ENCODE measurements around the gene ITPRIP. TPM values are rescaled to one million over a fixed set of nuclear protein-coding genes. Genes with fewer than 3 reads are reported as not detected.

Gene ITPRIP
- total and polyA plus RNA-seq, 2 donors (not counting 1 experiment from before 2014, with no cell fraction given), result 6.8 to 18.8 TPM

DNA sequence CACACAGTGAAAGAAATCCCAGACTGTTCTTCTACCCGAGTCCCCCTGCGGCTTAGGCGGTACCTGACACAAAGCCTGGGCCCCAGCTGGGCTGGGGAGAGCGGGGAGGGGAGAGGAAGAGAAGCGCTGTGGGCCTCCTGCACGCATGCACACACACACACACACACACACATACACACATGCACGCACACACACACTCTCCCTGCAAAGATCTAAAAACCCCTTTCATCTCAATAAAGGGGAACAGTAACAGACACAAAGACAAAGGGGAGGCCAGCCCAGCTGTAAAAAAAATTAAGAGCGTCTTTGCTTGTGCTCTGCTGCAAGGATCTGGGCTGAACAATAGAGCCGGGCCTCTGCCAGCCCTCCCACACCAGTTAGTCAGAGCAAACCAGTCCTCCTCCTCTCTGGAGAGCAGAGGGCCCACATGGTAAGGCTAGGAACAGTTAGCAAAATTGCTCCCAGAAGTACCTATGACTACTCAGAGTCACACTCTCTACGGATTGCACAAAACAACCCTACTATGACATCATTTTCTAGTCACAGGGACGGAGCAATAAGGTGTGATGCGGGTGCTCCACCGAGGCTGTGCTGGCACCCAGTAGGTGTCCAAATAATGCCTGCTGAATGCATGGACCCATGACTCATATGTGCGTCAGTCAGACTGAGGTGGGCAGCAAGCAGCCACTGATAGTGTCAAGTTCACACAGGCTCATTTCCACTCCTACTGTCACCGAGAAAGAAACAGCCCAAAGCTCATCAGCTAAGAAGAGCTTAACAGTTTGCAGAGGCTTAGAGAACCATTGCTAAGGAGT lies 9.2 kb downstream of the ITPRIP start:
- peak; percentile 94 to 97 for DNase-seq (ENCODE audit: low read depth in 2 of 2)
- Histone ChIP-seq H2AFZ (ENCODE audit: low read length) (no peak overlapping the region), H3K4me1 (ENCODE audit: control insufficient read depth, extremely low read depth, insufficient read depth, low read length) (peaks cover 67% of the 10 kb centered on the region), H3K9me3 (ENCODE audit: control insufficient read depth, insufficient read depth, low read depth, low read length) (no peaks in the 10 kb centered on the region), H3K79me2 (ENCODE audit: control insufficient read depth, insufficient read depth, low read length) (peaks cover 82% of the 10 kb centered on the region), H3K4me2 (ENCODE audit: extremely low read depth, insufficient read depth, low read length) (peak overlapping the region; percentile 89), H3K27ac (ENCODE audit: insufficient read depth, low read length) (peak overlapping the region; percentile 91), H3K36me3 (ENCODE audit: control insufficient read depth, insufficient read depth, low read length) (peaks cover 4% of the 10 kb centered on the region), H3K9ac (ENCODE audit: insufficient read depth, low read length) (peak overlapping the region; percentile 75), H3K27me3 (ENCODE audit: control insufficient read depth, insufficient read depth, low read length) (no peaks in the 10 kb centered on the region), H4K20me1 (ENCODE audit: control insufficient read depth, extremely low read depth, insufficient read depth, low read length) (no peaks in the 10 kb centered on the region), H3K4me3 (replicated peaks in 1 of 4; ENCODE audit: control extremely low read depth in 1 of 4, insufficient read depth in 1 of 4, low read depth in 3 of 4, low read length in 4 of 4) (peak overlapping the region; percentile 15 to 43 (median 31))
- no peak for TF ChIP-seq EZH2 (IDR thresholded peaks at IDR 0.05; ENCODE audit: low read length, missing control alignments)
- TF ChIP-seq CTCF (conservative IDR thresholded peaks at IDR 0.05 in 1 of 2, IDR thresholded peaks at IDR 0.05 in 1 of 2; ENCODE audit: low read depth in 1 of 2, low read length in 2 of 2), result no peak

DNA sequence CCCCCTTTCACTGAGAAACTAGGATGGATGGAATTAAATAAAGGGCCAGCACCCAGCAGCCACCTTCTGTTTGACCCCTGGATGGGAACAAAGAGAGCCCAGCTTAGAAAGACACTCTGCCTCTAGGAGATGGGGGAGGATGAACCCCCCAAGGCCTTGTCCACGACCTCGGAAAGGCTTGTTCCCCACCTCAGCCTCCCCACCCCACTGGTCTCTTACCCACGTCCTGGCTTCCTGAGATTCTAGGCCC lies 9.7 kb downstream of the ITPRIP start:
- peaks cover 82% of the 10 kb centered on the region for H3K79me2 ChIP-seq (ENCODE audit: control insufficient read depth, insufficient read depth, low read length)
- H3K36me3 ChIP-seq (ENCODE audit: control insufficient read depth, insufficient read depth, low read length), result peaks cover 6% of the 10 kb centered on the region
- H3K4me3 ChIP-seq (replicated peaks in 1 of 4; ENCODE audit: control extremely low read depth in 1 of 4, insufficient read depth in 1 of 4, low read depth in 3 of 4, low read length in 4 of 4), result peak overlapping the region; percentile 15 to 43 (median 31)
- H4K20me1 ChIP-seq (ENCODE audit: control insufficient read depth, extremely low read depth, insufficient read depth, low read length), result no peaks in the 10 kb centered on the region
- H3K27ac ChIP-seq (ENCODE audit: insufficient read depth, low read length), result peak overlapping the region; percentile 91
- no peak for DNase-seq (ENCODE audit: low read depth in 2 of 2)
- H3K4me1 ChIP-seq (ENCODE audit: control insufficient read depth, extremely low read depth, insufficient read depth, low read length), result peaks cover 65% of the 10 kb centered on the region
- H3K27me3 ChIP-seq (ENCODE audit: control insufficient read depth, insufficient read depth, low read length), result no peaks in the 10 kb centered on the region
- no peaks in the 10 kb centered on the region for H3K9me3 ChIP-seq (ENCODE audit: control insufficient read depth, insufficient read depth, low read depth, low read length)
- H3K9ac ChIP-seq (ENCODE audit: insufficient read depth, low read length), result peak overlapping the region; percentile 75
- TF ChIP-seq EZH2 (IDR thresholded peaks at IDR 0.05; ENCODE audit: low read length, missing control alignments) (no peak), CTCF (conservative IDR thresholded peaks at IDR 0.05 in 1 of 2, IDR thresholded peaks at IDR 0.05 in 1 of 2; ENCODE audit: low read depth in 1 of 2, low read length in 2 of 2) (no peak)
- no peak overlapping the region for H2AFZ ChIP-seq (ENCODE audit: low read length)
- peak overlapping the region; percentile 89 for H3K4me2 ChIP-seq (ENCODE audit: extremely low read depth, insufficient read depth, low read length)

DNA sequence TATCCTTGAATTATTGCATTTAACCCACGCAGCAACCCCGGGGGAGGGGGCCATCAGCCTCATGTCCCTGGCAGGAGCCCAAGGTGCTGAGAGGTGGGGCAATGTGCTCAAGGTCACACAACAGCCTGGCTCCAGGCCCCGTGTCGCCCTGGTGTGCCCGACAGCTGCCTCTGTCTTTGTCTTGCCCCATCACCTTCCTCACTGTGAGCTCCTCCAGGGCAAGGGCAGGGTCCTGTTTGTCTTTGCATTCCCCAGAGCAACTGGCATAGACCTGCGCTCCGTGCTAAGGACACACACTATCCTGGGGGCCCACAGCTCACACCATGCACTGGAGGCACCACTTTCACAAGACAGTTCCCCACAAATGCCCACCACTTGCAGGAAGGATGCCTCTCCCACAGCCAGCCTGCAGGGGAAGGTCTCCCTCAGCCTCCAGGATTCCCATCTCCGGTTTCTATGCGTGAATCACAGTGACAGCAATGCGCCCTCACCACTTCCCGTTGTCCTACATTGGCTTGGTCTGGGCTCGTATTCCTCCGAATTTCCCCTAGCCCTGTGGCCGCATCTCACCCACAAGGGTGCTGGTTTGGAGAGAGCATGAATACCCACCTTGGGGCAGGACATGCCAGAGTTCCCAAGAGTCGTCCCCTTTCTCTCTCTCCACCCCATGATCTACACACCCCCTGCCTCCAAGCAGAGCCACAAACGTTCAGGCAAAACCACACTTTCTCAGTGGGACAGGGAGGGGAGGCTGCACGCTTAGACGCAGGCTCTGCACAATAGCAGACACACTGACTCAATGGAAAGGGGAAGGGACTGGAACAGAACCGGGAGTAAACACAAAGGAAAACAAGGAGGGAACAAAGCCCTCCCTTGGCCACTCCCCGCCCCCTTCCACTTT lies 10.3 kb downstream of the ITPRIP start:
- Histone ChIP-seq H4K20me1 (ENCODE audit: control insufficient read depth, extremely low read depth, insufficient read depth, low read length) (no peaks in the 10 kb centered on the region), H3K27me3 (ENCODE audit: control insufficient read depth, insufficient read depth, low read length) (no peaks in the 10 kb centered on the region), H3K4me3 (replicated peaks in 1 of 4; ENCODE audit: control extremely low read depth in 1 of 4, insufficient read depth in 1 of 4, low read depth in 3 of 4, low read length in 4 of 4) (peak overlapping the region; percentile 15 to 43 (median 31)), H3K36me3 (ENCODE audit: control insufficient read depth, insufficient read depth, low read length) (peaks cover 6% of the 10 kb centered on the region), H3K27ac (ENCODE audit: insufficient read depth, low read length) (peak overlapping the region; percentile 91), H3K9ac (ENCODE audit: insufficient read depth, low read length) (peak overlapping the region; percentile 75), H3K4me2 (ENCODE audit: extremely low read depth, insufficient read depth, low read length) (peak overlapping the region; percentile 89), H2AFZ (ENCODE audit: low read length) (no peak overlapping the region), H3K4me1 (ENCODE audit: control insufficient read depth, extremely low read depth, insufficient read depth, low read length) (peaks cover 59% of the 10 kb centered on the region), H3K79me2 (ENCODE audit: control insufficient read depth, insufficient read depth, low read length) (peaks cover 82% of the 10 kb centered on the region), H3K9me3 (ENCODE audit: control insufficient read depth, insufficient read depth, low read depth, low read length) (no peaks in the 10 kb centered on the region)
- peak; percentile 78 to 90 for DNase-seq (ENCODE audit: low read depth in 2 of 2)
- TF ChIP-seq CTCF (conservative IDR thresholded peaks at IDR 0.05 in 1 of 2, IDR thresholded peaks at IDR 0.05 in 1 of 2; ENCODE audit: low read depth in 1 of 2, low read length in 2 of 2) (peak in 1 of 2 donors; percentile 27), EZH2 (IDR thresholded peaks at IDR 0.05; ENCODE audit: low read length, missing control alignments) (no peak)

Measured in fibroblast of lung (primary cell).